Measurements from ENCODE around the gene CYTH3.
"Not testable (repeated sequence)": the region's sequence is repeated elsewhere in the genome, so short reads cannot be mapped to it uniquely, and the experiment has no call there.

CYTH3 gene

DNA sequence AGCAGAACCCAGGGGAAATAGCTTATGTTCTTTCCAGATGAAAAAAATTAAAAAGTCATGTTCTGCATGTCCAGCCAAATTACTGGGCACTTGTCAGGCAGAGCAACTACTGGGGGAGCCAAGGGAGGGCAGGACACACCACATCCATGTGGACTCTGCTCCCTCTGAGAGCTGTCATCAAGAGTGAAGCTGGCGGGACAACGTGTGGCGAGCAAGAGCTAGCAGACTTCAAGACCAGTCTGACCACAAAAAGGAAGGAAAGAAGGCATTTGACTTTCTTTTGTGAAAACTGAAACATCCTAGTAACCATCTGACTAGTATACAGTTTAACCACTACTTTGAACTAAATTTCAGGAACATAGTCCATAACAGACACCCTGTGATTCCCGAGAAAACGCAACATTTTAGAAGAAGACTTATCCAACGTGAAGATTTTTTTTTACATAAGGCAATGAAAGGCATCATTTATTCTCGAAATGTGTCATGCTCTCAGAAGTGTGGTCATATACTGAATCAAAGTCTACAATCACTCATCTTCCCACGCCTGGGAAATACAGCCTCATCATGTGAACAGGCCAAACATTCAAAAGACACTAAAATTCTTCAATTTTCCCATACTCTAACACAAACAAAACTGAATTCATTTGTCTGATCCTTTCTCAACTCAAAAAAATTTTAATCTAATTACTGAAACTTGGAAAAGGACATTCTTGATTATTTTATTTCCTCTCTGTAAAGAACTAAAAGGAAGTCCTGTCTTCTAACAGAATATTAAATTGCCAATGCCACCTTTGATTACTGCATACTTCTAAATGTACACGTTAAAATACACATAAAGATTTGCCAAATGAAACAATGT, 15.5 kb downstream of the CYTH3 start:
- no peak for DNase-seq

- DNase-seq = no peak
Measured at GRCh38 chr7:6256109-6256483, 16.3 kb downstream of the CYTH3 start.

- no peak for DNase-seq
Measured at GRCh38 chr7:6254866-6255265, 17.6 kb downstream of the CYTH3 start.

- no peak for DNase-seq
Measured at GRCh38 chr7:6252748-6253147, 19.7 kb downstream of the CYTH3 start.

- no peak for DNase-seq
Measured at GRCh38 chr7:6252341-6252746, 20.1 kb downstream of the CYTH3 start.

GRCh38 chr7:6251653-6252052, 20.8 kb downstream of the CYTH3 start:
- DNase-seq = no peak

GRCh38 chr7:6250364-6250833, 22.0 kb downstream of the CYTH3 start:
- no peak for DNase-seq

GRCh38 chr7:6249043-6249442, 23.4 kb downstream of the CYTH3 start:
- DNase-seq = no peak

- no peak for DNase-seq
Measured at GRCh38 chr7:6248581-6248980, 23.8 kb downstream of the CYTH3 start.

- no peak for DNase-seq
Measured at GRCh38 chr7:6246251-6246917, 26.0 kb downstream of the CYTH3 start.

- no peak for DNase-seq
Measured at GRCh38 chr7:6244021-6244420, 28.4 kb downstream of the CYTH3 start.

- no peak for DNase-seq
Measured at GRCh38 chr7:6243168-6243567, 29.3 kb downstream of the CYTH3 start.

DNA sequence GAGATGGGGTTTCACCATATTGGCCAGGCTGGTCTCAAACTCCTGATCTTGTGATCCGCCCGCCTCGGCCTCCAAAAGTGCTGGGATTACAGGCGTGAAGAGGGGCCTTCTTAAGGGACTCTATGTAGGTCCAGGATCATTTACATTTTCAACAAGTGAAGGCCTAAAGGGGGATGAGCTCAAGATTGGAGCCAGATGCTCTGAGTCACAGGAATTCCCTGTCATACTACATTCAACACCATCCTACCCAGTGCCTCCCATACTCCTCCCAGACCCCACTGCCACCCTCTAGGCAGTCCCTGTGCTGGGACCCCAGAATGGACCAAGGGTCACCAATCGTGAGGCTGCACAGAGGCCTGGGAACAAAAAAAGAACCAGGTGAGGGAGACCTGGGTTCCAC, 29.9 kb downstream of the CYTH3 start:
- DNase-seq = no peak

GRCh38 chr7:6241607-6241973, 30.8 kb downstream of the CYTH3 start:
- no peak for DNase-seq

- no peak for DNase-seq
Measured at GRCh38 chr7:6238309-6238925, 34.0 kb downstream of the CYTH3 start.

DNA sequence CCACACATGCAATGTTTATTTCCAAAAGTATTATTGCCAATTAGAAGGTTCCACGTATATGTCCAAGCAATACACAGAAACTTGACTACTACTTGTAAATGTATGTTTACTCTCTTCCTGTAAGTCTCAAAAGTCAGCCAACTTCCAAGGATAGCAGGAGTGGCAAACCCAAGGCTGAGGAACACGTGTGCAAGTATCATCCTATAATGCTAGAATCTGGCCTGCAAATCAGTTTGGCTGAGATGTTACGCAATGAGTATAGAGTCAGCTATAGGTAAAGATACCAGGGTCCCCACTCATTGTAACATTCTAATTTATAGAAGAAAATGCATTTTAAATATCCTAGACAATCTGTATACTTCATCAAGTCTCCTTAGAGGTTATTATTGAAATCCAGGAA, 34.7 kb downstream of the CYTH3 start:
- DNase-seq = no peak

DNA sequence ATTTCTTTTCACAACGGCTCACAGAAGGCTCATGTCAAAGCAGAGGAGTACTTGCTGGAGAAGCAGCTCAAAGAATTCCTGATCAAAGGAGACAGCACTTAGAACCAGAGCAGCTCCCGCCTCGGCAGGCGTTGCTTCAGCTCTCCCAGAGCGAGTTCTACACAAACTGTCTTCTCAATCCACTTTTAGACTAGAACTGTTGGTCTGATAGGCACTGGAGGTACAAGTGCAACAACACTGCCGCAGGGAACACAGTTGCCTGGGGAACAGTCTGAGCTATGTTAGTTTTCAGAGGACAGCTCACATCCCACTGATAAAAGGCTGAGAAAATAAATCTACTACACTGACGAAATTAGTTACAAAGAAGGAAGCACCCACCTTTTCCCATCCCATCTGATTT, 35.4 kb downstream of the CYTH3 start:
- no peak for DNase-seq

DNA sequence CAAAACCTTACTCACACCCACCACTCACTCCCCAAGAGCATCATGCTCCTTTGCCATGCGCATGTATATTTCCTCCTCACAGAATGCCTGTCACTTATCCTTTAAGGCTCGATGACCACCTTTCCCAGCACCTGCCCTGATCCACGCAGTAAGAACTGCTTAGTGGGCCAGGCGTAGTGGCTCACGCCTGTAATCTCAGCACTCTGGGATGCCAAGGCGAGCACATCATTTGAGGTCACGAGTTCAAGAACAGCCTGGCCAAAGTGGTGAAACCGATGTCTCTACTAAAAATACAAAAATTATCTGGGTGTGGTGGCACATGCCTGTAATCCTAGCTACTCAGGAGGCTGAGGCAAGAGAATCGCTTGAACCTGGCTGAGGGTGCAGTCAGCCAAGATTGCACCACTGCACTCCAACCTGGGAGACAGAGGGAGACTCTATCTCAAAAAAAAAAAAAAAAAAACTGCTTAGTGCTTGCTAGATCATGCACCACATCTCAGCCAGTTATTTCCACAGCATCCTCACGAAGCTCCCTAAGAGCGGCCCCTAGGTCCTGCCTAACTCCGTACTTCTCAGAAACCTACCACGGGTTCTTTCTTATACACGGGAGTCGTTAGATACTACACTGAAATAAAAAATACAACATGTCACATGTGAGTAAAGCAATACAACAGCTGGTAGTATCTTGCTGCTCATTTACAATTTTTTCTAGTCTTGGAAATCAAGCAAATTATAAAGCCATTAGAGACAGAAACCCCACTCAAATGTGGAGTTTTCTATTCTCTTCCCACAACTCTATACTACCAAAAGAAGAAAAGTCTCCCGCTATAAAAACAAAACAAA, 37.2 kb downstream of the CYTH3 start:
- DNase-seq = no peak

GRCh38 chr7:6234384-6234783, 38.0 kb downstream of the CYTH3 start:
- no peak for DNase-seq

GRCh38 chr7:6232534-6232933, 39.9 kb downstream of the CYTH3 start:
- no peak for DNase-seq

- no peak for DNase-seq
Measured at GRCh38 chr7:6232116-6232515, 40.3 kb downstream of the CYTH3 start.

- no peak for DNase-seq
Measured at GRCh38 chr7:6231184-6231583, 41.2 kb downstream of the CYTH3 start.

DNA sequence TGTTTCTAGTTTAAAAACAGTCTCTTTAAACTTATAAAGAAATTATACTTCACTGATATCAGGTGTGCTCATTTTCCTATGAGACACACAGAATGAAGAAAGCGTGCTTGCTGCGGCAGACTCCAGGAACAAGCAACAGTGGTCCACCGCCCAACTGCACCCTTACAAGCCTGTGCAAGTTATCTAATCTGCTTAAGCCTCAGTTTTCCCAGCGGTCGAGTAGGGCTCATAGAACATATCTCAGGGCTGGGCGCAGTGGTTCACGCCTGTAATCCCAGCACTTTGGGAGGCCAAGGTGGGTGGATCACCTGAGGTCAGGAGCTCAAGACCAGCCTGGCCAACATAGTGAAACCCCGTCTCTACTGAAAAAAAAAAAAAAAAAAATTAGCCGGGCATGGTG, 43.1 kb downstream of the CYTH3 start:
- DNase-seq = not testable (repeated sequence)

Data from effector CD4-positive, alpha-beta T cell (primary cell).